Measurements from ENCODE around the gene SEPTIN6. TPM values are rescaled to one million over a fixed set of nuclear protein-coding genes. Genes with fewer than 3 reads are reported as not detected.

The SEPTIN6 gene
- total RNA-seq, 1 donor from 2014 or later: 24.7 TPM

DNA sequence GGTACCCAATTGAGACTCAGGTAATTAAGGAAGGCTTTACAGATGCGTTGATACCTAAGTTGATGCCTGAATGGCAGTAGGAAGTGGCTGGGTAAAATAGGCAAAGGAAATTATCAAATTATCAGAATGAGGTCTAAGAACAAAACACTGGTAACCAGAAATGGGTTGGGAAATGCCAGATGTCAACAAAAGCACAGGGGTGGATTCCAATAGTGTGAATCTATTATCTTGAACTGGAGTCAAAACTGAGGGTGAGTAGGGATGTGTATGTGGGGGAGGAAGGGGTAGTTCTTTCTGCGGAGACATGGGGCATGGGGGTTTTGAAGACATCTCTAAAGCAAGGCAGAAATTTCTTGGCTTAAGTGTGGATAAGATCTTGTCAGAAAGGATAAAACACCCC, 16.0 kb upstream of the SEPTIN6 start:
- H4K20me1 ChIP-seq (ENCODE audit: insufficient read depth, low read length): no peaks in the 10 kb centered on the region
- no peak for TF ChIP-seq EZH2 (IDR thresholded peaks at IDR 0.05; ENCODE audit: insufficient read depth, low read length)
- TF ChIP-seq, protein P1, sequence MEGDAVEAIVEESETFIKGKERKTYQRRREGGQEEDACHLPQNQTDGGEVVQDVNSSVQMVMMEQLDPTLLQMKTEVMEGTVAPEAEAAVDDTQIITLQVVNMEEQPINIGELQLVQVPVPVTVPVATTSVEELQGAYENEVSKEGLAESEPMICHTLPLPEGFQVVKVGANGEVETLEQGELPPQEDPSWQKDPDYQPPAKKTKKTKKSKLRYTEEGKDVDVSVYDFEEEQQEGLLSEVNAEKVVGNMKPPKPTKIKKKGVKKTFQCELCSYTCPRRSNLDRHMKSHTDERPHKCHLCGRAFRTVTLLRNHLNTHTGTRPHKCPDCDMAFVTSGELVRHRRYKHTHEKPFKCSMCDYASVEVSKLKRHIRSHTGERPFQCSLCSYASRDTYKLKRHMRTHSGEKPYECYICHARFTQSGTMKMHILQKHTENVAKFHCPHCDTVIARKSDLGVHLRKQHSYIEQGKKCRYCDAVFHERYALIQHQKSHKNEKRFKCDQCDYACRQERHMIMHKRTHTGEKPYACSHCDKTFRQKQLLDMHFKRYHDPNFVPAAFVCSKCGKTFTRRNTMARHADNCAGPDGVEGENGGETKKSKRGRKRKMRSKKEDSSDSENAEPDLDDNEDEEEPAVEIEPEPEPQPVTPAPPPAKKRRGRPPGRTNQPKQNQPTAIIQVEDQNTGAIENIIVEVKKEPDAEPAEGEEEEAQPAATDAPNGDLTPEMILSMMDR (IDR thresholded peaks at IDR 0.05; ENCODE audit: insufficient read depth, low read depth, low read length): no peak
- no peak overlapping the region for H2AFZ ChIP-seq (ENCODE audit: low read depth, low read length)
- no peak overlapping the region for H3K4me2 ChIP-seq (ENCODE audit: low read length)
- no peaks in the 10 kb centered on the region for H3K4me1 Mint-ChIP-seq (ENCODE audit: low read depth, unreplicated experiment)
- peak; percentile 69 for FAIRE-seq
- peaks cover 4% of the 10 kb centered on the region for H3K9me3 Mint-ChIP-seq (ENCODE audit: unreplicated experiment)
- H3K4me3 Mint-ChIP-seq (ENCODE audit: unreplicated experiment): no peak overlapping the region
- no peak overlapping the region for H3K27ac Mint-ChIP-seq (ENCODE audit: unreplicated experiment)
- DNase-seq (ENCODE audit: low read depth): no peak
- H3K27me3 ChIP-seq (ENCODE audit: insufficient read depth, low read length): no peaks in the 10 kb centered on the region
- H3K27ac ChIP-seq (ENCODE audit: low read depth, low read length): no peak overlapping the region
- H3K4me1 ChIP-seq (ENCODE audit: insufficient read depth, low read length): no peaks in the 10 kb centered on the region
- no peaks in the 10 kb centered on the region for H3K9me3 ChIP-seq (ENCODE audit: insufficient read depth, low read depth, low read length)
- H3K79me2 ChIP-seq (ENCODE audit: insufficient read depth, low read length): no peaks in the 10 kb centered on the region
- H3K36me3 ChIP-seq (ENCODE audit: insufficient read depth, low read length): no peaks in the 10 kb centered on the region
- no peaks in the 10 kb centered on the region for H3K36me3 Mint-ChIP-seq (ENCODE audit: low read depth, unreplicated experiment)
- no peak overlapping the region for H3K4me3 ChIP-seq (ENCODE audit: insufficient read depth, low read depth, low read length)
- H3K27me3 Mint-ChIP-seq (ENCODE audit: low read depth, unreplicated experiment): no peaks in the 10 kb centered on the region
- no peak overlapping the region for H3K9ac ChIP-seq (ENCODE audit: low read length)

DNA sequence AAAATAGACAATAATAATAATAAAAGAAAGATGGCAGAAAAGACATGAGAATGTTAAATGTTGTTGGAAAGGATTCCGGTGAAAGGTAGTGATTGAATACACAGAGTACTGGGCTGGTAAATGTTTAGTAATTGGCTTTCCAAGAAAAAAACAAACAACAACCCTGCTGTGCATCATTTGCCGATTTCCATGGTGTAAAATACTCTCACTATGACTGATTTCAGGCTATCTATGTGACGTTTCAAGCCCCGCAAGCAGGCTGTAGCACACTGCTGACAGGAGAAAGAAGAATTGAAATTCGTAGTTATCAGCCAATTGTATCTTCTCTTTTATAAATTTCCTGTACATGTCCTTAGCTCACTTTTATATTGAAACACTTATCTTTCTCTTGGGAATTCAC, 13.6 kb upstream of the SEPTIN6 start:
- Histone ChIP-seq H3K4me3 (ENCODE audit: insufficient read depth, low read depth, low read length) (no peak overlapping the region), H3K9ac (ENCODE audit: low read length) (no peak overlapping the region), H3K27me3 (ENCODE audit: insufficient read depth, low read length) (no peaks in the 10 kb centered on the region), H4K20me1 (ENCODE audit: insufficient read depth, low read length) (no peaks in the 10 kb centered on the region), H3K4me1 (ENCODE audit: insufficient read depth, low read length) (no peaks in the 10 kb centered on the region), H3K27ac (ENCODE audit: low read depth, low read length) (no peak overlapping the region), H2AFZ (ENCODE audit: low read depth, low read length) (no peak overlapping the region), H3K4me2 (ENCODE audit: low read length) (no peak overlapping the region), H3K79me2 (ENCODE audit: insufficient read depth, low read length) (no peaks in the 10 kb centered on the region), H3K9me3 (ENCODE audit: insufficient read depth, low read depth, low read length) (no peaks in the 10 kb centered on the region), H3K36me3 (ENCODE audit: insufficient read depth, low read length) (no peaks in the 10 kb centered on the region)
- H3K36me3 Mint-ChIP-seq (ENCODE audit: low read depth, unreplicated experiment): no peaks in the 10 kb centered on the region
- H3K27ac Mint-ChIP-seq (ENCODE audit: unreplicated experiment): no peak overlapping the region
- H3K4me3 Mint-ChIP-seq (ENCODE audit: unreplicated experiment): no peak overlapping the region
- TF ChIP-seq EZH2 (IDR thresholded peaks at IDR 0.05; ENCODE audit: insufficient read depth, low read length): no peak
- TF ChIP-seq, protein P1 (IDR thresholded peaks at IDR 0.05; ENCODE audit: insufficient read depth, low read depth, low read length): no peak
- DNase-seq (ENCODE audit: low read depth) (no peak), FAIRE-seq (peak; percentile 37)
- no peaks in the 10 kb centered on the region for H3K27me3 Mint-ChIP-seq (ENCODE audit: low read depth, unreplicated experiment)
- H3K4me1 Mint-ChIP-seq (ENCODE audit: low read depth, unreplicated experiment): no peaks in the 10 kb centered on the region
- peaks cover 4% of the 10 kb centered on the region for H3K9me3 Mint-ChIP-seq (ENCODE audit: unreplicated experiment)

DNA sequence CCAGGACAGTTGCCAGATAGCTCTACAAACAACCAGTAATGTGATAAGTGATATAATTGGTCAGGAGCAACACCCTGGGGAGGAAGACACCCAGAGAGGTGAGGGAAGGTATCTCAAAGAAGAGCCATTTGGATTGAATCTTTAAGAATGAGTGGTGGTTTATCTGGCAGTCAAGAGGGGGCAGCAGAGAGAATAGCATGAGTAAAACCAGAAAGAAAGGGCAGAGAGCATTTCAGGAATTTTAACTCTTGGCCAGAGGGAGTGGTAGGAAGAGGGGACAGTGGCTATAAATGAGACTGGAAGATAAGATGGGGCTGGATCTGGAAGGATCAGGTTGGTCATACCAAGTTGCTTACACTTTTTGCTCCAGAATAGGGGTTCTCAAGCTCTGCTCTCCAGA, 5.9 kb upstream of the SEPTIN6 start:
- Histone ChIP-seq H4K20me1 (ENCODE audit: insufficient read depth, low read length) (no peaks in the 10 kb centered on the region), H2AFZ (ENCODE audit: low read depth, low read length) (no peak overlapping the region), H3K79me2 (ENCODE audit: insufficient read depth, low read length) (no peaks in the 10 kb centered on the region), H3K27me3 (ENCODE audit: insufficient read depth, low read length) (no peaks in the 10 kb centered on the region), H3K4me1 (ENCODE audit: insufficient read depth, low read length) (no peaks in the 10 kb centered on the region), H3K9ac (ENCODE audit: low read length) (no peak overlapping the region), H3K36me3 (ENCODE audit: insufficient read depth, low read length) (no peaks in the 10 kb centered on the region), H3K9me3 (ENCODE audit: insufficient read depth, low read depth, low read length) (no peaks in the 10 kb centered on the region), H3K27ac (ENCODE audit: low read depth, low read length) (no peak overlapping the region), H3K4me2 (ENCODE audit: low read length) (no peak overlapping the region), H3K4me3 (ENCODE audit: insufficient read depth, low read depth, low read length) (no peak overlapping the region)
- Mint-ChIP-seq H3K4me1 (ENCODE audit: low read depth, unreplicated experiment) (no peaks in the 10 kb centered on the region), H3K27me3 (ENCODE audit: low read depth, unreplicated experiment) (peaks cover 2% of the 10 kb centered on the region), H3K36me3 (ENCODE audit: low read depth, unreplicated experiment) (no peaks in the 10 kb centered on the region), H3K4me3 (ENCODE audit: unreplicated experiment) (no peak overlapping the region), H3K27ac (ENCODE audit: unreplicated experiment) (no peak overlapping the region), H3K9me3 (ENCODE audit: unreplicated experiment) (peaks cover 3% of the 10 kb centered on the region)
- TF ChIP-seq, protein P1 (IDR thresholded peaks at IDR 0.05; ENCODE audit: insufficient read depth, low read depth, low read length): peak; percentile 44
- TF ChIP-seq EZH2 (IDR thresholded peaks at IDR 0.05; ENCODE audit: insufficient read depth, low read length): no peak
- DNase-seq (ENCODE audit: low read depth) (peak; percentile 36), FAIRE-seq (peak; percentile 100)

Data from astrocyte (in vitro differentiated cells and primary cell).